H1 (cell line): ENCODE measurements around the gene EPG5. TPM values are rescaled to one million over a fixed set of nuclear protein-coding genes. Genes with fewer than 3 reads are reported as not detected.

ENCODE experiments used
- CHD1 ChIP-seq: IDR thresholded peaks from 2 replicates; pipeline ENCODE4 v1.6.1; 2012; ENCODE audit warnings: low read depth, low read length, improper control_type of control experiment
- RAD21 ChIP-seq, 2 experiments: IDR thresholded peaks in 1 of 2; conservative IDR thresholded peaks in 1 of 2; 2 replicates each; pipeline ENCODE4 v1.6.1; 2011; ENCODE audit warnings: low read depth in 2 of 2, low read length in 2 of 2, improper control_type of control experiment in 1 of 2, inconsistent platforms in 1 of 2, mild to moderate bottlenecking in 1 of 2, moderate library complexity in 1 of 2
- polyA plus RNA-seq, 7 experiments: library from polyadenylated mRNA; depleted of rRNA in 3 of 7; stranded (reverse) in 5 of 7; unstranded in 2 of 7; fragments of >200 nt in 5 of 7; fragments of 200-250 nt in 2 of 7; gene quantifications; 1 replicate in 5 of 7; 2 replicates in 1 of 7; 4 replicates in 1 of 7; pipeline versions ENCODE4 v1.2.1 to v1.2.3, GENCODE V29; 2011 to 2013; ENCODE audit warnings: missing spikeins in 2 of 7, mixed read lengths in 2 of 7
- total RNA-seq: library from RNA; stranded (reverse); fragmentation: NEBNext Ultra II Directional; extraction: Animal tissue kit (Norgen Biotek cat#: 25700); gene quantifications from 2 replicates; pipeline ENCODE4 v1.2.1, GENCODE V29; 2021

Gene EPG5
- total and polyA plus RNA-seq, 2 of the 8 experiments (the other 6 are each of a cell fraction or from before 2014, with no cell fraction given), result 14.1 to 18.3 TPM

- TF ChIP-seq RAD21 (IDR thresholded peaks at IDR 0.05 in 1 of 2, conservative IDR thresholded peaks at IDR 0.05 in 1 of 2; ENCODE audit: low read depth in 2 of 2, low read length in 2 of 2), result no peak
- no peak for TF ChIP-seq CHD1
Measured at GRCh38 chr18:45930963-45931362, 36.2 kb downstream of the EPG5 start (continued).
